ENCODE data around the gene SUV39H1.

SUV39H1 gene

GRCh38 chrX:48696301-48696908 is at the start of gene SUV39H1:
Gene SUV39H1 (plus strand): TSS chrX:48696734. CDS start chrX:48696785, 51 bp downstream.
- TF ChIP-seq ZC3H10 (CRISPR knock-in tag; IDR thresholded peaks at IDR 0.05) (no peak), CREB5 (CRISPR knock-in tag; IDR thresholded peaks at IDR 0.05; ENCODE audit: low read depth) (no peak), ESRRG (CRISPR knock-in tag; IDR thresholded peaks at IDR 0.05) (no peak), ZFP30 (CRISPR knock-in tag; IDR thresholded peaks at IDR 0.05) (no peak), ZNF565 (CRISPR knock-in tag; conservative IDR thresholded peaks at IDR 0.05; ENCODE audit: low read depth) (no peak), ISL1 (CRISPR knock-in tag; IDR thresholded peaks at IDR 0.05) (no peak), ARNTL (CRISPR knock-in tag; IDR thresholded peaks at IDR 0.05; ENCODE audit: borderline replicate concordance, low read depth) (no peak), BACH2 (CRISPR knock-in tag; IDR thresholded peaks at IDR 0.05; ENCODE audit: borderline replicate concordance) (no peak), TCF4 (CRISPR knock-in tag; IDR thresholded peaks at IDR 0.05; ENCODE audit: borderline replicate concordance) (no peak), SNAI2 (CRISPR knock-in tag; IDR thresholded peaks at IDR 0.05) (no peak), PPARA (CRISPR knock-in tag; IDR thresholded peaks at IDR 0.05; ENCODE audit: borderline replicate concordance) (no peak), ZNF70 (CRISPR knock-in tag; IDR thresholded peaks at IDR 0.05) (no peak)
- TF ChIP-seq, protein P1, sequence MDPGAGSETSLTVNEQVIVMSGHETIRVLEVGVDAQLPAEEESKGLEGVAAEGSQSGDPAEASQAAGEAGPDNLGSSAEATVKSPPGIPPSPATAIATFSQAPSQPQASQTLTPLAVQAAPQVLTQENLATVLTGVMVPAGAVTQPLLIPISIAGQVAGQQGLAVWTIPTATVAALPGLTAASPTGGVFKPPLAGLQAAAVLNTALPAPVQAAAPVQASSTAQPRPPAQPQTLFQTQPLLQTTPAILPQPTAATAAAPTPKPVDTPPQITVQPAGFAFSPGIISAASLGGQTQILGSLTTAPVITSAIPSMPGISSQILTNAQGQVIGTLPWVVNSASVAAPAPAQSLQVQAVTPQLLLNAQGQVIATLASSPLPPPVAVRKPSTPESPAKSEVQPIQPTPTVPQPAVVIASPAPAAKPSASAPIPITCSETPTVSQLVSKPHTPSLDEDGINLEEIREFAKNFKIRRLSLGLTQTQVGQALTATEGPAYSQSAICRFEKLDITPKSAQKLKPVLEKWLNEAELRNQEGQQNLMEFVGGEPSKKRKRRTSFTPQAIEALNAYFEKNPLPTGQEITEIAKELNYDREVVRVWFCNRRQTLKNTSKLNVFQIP (CRISPR knock-in tag; IDR thresholded peaks at IDR 0.05; ENCODE audit: borderline replicate concordance, low read depth): no peak
- TF ChIP-seq, protein P2, sequence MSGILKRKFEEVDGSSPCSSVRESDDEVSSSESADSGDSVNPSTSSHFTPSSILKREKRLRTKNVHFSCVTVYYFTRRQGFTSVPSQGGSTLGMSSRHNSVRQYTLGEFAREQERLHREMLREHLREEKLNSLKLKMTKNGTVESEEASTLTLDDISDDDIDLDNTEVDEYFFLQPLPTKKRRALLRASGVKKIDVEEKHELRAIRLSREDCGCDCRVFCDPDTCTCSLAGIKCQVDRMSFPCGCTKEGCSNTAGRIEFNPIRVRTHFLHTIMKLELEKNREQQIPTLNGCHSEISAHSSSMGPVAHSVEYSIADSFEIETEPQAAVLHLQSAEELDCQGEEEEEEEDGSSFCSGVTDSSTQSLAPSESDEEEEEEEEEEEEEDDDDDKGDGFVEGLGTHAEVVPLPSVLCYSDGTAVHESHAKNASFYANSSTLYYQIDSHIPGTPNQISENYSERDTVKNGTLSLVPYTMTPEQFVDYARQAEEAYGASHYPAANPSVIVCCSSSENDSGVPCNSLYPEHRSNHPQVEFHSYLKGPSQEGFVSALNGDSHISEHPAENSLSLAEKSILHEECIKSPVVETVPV (CRISPR knock-in tag; IDR thresholded peaks at IDR 0.05): no peak
- peak; percentile 96 for ATAC-seq

DNA sequence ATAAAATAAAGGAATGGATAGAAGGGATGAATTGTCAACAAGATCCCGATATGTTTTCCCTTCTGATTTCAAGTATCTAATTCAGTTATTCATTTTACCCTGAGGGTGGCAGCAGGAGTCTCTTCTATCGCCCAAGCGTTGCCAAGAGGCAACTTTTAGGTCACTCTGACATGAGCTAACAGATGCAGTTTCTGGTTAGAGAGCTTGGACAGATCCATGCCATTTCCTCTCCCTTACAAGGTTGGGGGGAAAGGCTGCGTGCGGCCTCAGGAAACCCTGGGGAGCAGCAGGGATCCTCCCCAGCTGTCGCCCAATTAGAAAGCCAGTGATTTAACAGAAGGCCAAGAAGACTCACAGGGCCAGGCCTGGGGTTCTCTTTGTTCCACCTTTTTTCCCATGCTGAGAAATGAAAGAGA is 48.2 kb upstream of the SUV39H1 start:
- TF ChIP-seq PATZ1 (CRISPR knock-in tag; IDR thresholded peaks at IDR 0.05; ENCODE audit: borderline replicate concordance) (no peak), GLIS3 (CRISPR knock-in tag; IDR thresholded peaks at IDR 0.05) (no peak), ISL1 (CRISPR knock-in tag; IDR thresholded peaks at IDR 0.05) (no peak), CREB5 (CRISPR knock-in tag; IDR thresholded peaks at IDR 0.05; ENCODE audit: low read depth) (no peak), ZNF8 (CRISPR knock-in tag; IDR thresholded peaks at IDR 0.05) (no peak), CSDC2 (CRISPR knock-in tag; IDR thresholded peaks at IDR 0.05) (no peak), ZNF565 (CRISPR knock-in tag; conservative IDR thresholded peaks at IDR 0.05; ENCODE audit: low read depth) (no peak), TOX (CRISPR knock-in tag; IDR thresholded peaks at IDR 0.05; ENCODE audit: borderline replicate concordance) (no peak), ARNTL (CRISPR knock-in tag; IDR thresholded peaks at IDR 0.05; ENCODE audit: borderline replicate concordance, low read depth) (no peak), ZFP3 (CRISPR knock-in tag; IDR thresholded peaks at IDR 0.05) (no peak), BACH2 (CRISPR knock-in tag; IDR thresholded peaks at IDR 0.05; ENCODE audit: borderline replicate concordance) (no peak), OSR1 (CRISPR knock-in tag; IDR thresholded peaks at IDR 0.05) (no peak), ESRRG (CRISPR knock-in tag; IDR thresholded peaks at IDR 0.05) (no peak), SNAI2 (CRISPR knock-in tag; IDR thresholded peaks at IDR 0.05) (no peak), PPARA (CRISPR knock-in tag; IDR thresholded peaks at IDR 0.05; ENCODE audit: borderline replicate concordance) (no peak), RARB (CRISPR knock-in tag; IDR thresholded peaks at IDR 0.05) (no peak)
- TF ChIP-seq, protein P2 (CRISPR knock-in tag; IDR thresholded peaks at IDR 0.05): no peak
- TF ChIP-seq, protein P3, sequence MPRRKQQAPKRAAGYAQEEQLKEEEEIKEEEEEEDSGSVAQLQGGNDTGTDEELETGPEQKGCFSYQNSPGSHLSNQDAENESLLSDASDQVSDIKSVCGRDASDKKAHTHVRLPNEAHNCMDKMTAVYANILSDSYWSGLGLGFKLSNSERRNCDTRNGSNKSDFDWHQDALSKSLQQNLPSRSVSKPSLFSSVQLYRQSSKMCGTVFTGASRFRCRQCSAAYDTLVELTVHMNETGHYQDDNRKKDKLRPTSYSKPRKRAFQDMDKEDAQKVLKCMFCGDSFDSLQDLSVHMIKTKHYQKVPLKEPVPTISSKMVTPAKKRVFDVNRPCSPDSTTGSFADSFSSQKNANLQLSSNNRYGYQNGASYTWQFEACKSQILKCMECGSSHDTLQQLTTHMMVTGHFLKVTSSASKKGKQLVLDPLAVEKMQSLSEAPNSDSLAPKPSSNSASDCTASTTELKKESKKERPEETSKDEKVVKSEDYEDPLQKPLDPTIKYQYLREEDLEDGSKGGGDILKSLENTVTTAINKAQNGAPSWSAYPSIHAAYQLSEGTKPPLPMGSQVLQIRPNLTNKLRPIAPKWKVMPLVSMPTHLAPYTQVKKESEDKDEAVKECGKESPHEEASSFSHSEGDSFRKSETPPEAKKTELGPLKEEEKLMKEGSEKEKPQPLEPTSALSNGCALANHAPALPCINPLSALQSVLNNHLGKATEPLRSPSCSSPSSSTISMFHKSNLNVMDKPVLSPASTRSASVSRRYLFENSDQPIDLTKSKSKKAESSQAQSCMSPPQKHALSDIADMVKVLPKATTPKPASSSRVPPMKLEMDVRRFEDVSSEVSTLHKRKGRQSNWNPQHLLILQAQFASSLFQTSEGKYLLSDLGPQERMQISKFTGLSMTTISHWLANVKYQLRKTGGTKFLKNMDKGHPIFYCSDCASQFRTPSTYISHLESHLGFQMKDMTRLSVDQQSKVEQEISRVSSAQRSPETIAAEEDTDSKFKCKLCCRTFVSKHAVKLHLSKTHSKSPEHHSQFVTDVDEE (CRISPR knock-in tag; IDR thresholded peaks at IDR 0.05): no peak
- TF ChIP-seq, protein P1 (CRISPR knock-in tag; IDR thresholded peaks at IDR 0.05; ENCODE audit: borderline replicate concordance, low read depth): no peak
- ATAC-seq: peak; percentile 83
